Fibroblast of upper back skin (primary cell): Measurements from ENCODE around the gene IL1RAPL2.
"Not testable (repeated sequence)": the region's sequence is repeated elsewhere in the genome, so short reads cannot be mapped to it uniquely, and the experiment has no call there.

Experiments
- DNase-seq: peaks from one replicate; pipeline ENCODE4 v3.0.0-alpha.2; 2013

IL1RAPL2 gene

GRCh38 chrX:105038672-105039328, 472.8 kb downstream of the IL1RAPL2 start:
- DNase-seq: no peak

GRCh38 chrX:105050921-105051320, 484.9 kb downstream of the IL1RAPL2 start:
- DNase-seq: no peak

GRCh38 chrX:105051364-105051763, 485.4 kb downstream of the IL1RAPL2 start:
- no peak for DNase-seq

- DNase-seq: no peak
Observed at GRCh38 chrX:105052926-105053325, 486.9 kb downstream of the IL1RAPL2 start.

- no peak for DNase-seq
Observed at GRCh38 chrX:105063743-105064142, 497.7 kb downstream of the IL1RAPL2 start.

- peak; percentile 30 for DNase-seq
Observed at GRCh38 chrX:105098201-105098600, 532.2 kb downstream of the IL1RAPL2 start.

GRCh38 chrX:105098812-105099211, 532.8 kb downstream of the IL1RAPL2 start:
- DNase-seq: no peak

GRCh38 chrX:105101378-105101777, 535.4 kb downstream of the IL1RAPL2 start:
- no peak for DNase-seq

GRCh38 chrX:105109936-105110335, 543.9 kb downstream of the IL1RAPL2 start:
- DNase-seq: no peak

GRCh38 chrX:105114554-105115130, 548.6 kb downstream of the IL1RAPL2 start:
- DNase-seq: peak; percentile 32

- not testable (repeated sequence) for DNase-seq
Observed at GRCh38 chrX:105115596-105116320, 549.8 kb downstream of the IL1RAPL2 start.

GRCh38 chrX:105116486-105116885, 550.5 kb downstream of the IL1RAPL2 start:
- DNase-seq: peak; percentile 59

GRCh38 chrX:105117621-105118020, 551.6 kb downstream of the IL1RAPL2 start:
- no peak for DNase-seq

GRCh38 chrX:105120463-105120862, 554.5 kb downstream of the IL1RAPL2 start:
- DNase-seq: peak; percentile 13

- DNase-seq: no peak
Observed at GRCh38 chrX:105121186-105121585, 555.2 kb downstream of the IL1RAPL2 start.

- DNase-seq: no peak
Observed at GRCh38 chrX:105126201-105126600, 560.2 kb downstream of the IL1RAPL2 start.

- DNase-seq: no peak
Observed at GRCh38 chrX:105134273-105134672, 568.3 kb downstream of the IL1RAPL2 start.

- DNase-seq: no peak
Observed at GRCh38 chrX:105136786-105137185, 570.8 kb downstream of the IL1RAPL2 start.

GRCh38 chrX:105150036-105150435, 584.0 kb downstream of the IL1RAPL2 start:
- no peak for DNase-seq

GRCh38 chrX:105150557-105150956, 584.6 kb downstream of the IL1RAPL2 start:
- peak; percentile 23 for DNase-seq

- peak; percentile 58 for DNase-seq
Observed at GRCh38 chrX:105167233-105167632, 601.2 kb downstream of the IL1RAPL2 start.

GRCh38 chrX:105168577-105168976, 602.6 kb downstream of the IL1RAPL2 start:
- DNase-seq: peak; percentile 20

GRCh38 chrX:105173071-105173470, 607.1 kb downstream of the IL1RAPL2 start:
- DNase-seq: no peak

- no peak for DNase-seq
Observed at GRCh38 chrX:105179644-105180043, 613.6 kb downstream of the IL1RAPL2 start.
